Neuronal stem cell (in vitro differentiated cells): Measurements from ENCODE around the gene TIGAR.

Experiments
- DNase-seq: peaks from one replicate; pipeline ENCODE4 v3.0.0-alpha.2; 2013; ENCODE audit warnings: low spot score
- H2AFZ ChIP-seq: one replicate; pipeline ENCODE4 v1.6.1; 2013; ENCODE audit warnings: mild to moderate bottlenecking, low read length, inconsistent platforms
- H2AK5ac ChIP-seq: 2 replicates; pipeline ENCODE4 v1.6.1; 2013; ENCODE audit warnings: low read depth, mild to moderate bottlenecking, inconsistent platforms, low read length, moderate library complexity, mixed read lengths
- H2BK120ac ChIP-seq: 2 replicates; pipeline ENCODE4 v1.6.1; 2013; ENCODE audit warnings: low read depth, mild to moderate bottlenecking, inconsistent platforms, low read length, moderate library complexity, mixed read lengths
- H2BK12ac ChIP-seq: one replicate; pipeline ENCODE4 v1.6.1; 2013; ENCODE audit warnings: low read length, inconsistent platforms
- H2BK15ac ChIP-seq: 2 replicates; pipeline ENCODE4 v1.6.1; 2013; ENCODE audit warnings: mild to moderate bottlenecking, low read length, inconsistent platforms, mixed read lengths
- H2BK5ac ChIP-seq: one replicate; pipeline ENCODE4 v1.6.1; 2013; ENCODE audit warnings: inconsistent platforms, mild to moderate bottlenecking, low read length, moderate library complexity
- H3K14ac ChIP-seq: one replicate; pipeline ENCODE4 v1.6.1; 2013; ENCODE audit warnings: low read length, inconsistent platforms
- H3K18ac ChIP-seq: 2 replicates; pipeline ENCODE4 v1.6.1; 2013; ENCODE audit warnings: low read length, inconsistent platforms
- H3K23ac ChIP-seq: 2 replicates; pipeline ENCODE4 v1.6.1; 2013; ENCODE audit warnings: low read depth, mild to moderate bottlenecking, mixed read lengths, low read length, inconsistent platforms; ENCODE audit not compliant: poor library complexity
- H3K27ac ChIP-seq: replicated peaks from 3 replicates; pipeline ENCODE4 v1.5.1; 2013; ENCODE audit warnings: low read length, inconsistent platforms
- H3K27me3 ChIP-seq, 3 experiments: 2 replicates each; pipeline ENCODE4 v1.6.1; 2013; ENCODE audit warnings: low read length in 3 of 3, mild to moderate bottlenecking in 2 of 3, inconsistent platforms in 1 of 3, low read depth in 1 of 3, mixed read lengths in 1 of 3, moderate library complexity in 1 of 3; ENCODE audit not compliant: control insufficient read depth in 3 of 3, insufficient read depth in 3 of 3
- H3K36me3 ChIP-seq, 2 donors: replicated peaks in 1 of 2; 2 replicates each; pipeline ENCODE4 v1.6.1; 2013; ENCODE audit warnings: low read length in 2 of 2; ENCODE audit not compliant: control insufficient read depth in 2 of 2, insufficient read depth in 2 of 2
- H3K4ac ChIP-seq: 2 replicates; pipeline ENCODE4 v1.6.1; 2013; ENCODE audit warnings: inconsistent platforms, mild to moderate bottlenecking, low read length, moderate library complexity
- H3K4me1 ChIP-seq, 2 donors: 1 replicate in 1 of 2; 2 replicates in 1 of 2; pipeline ENCODE4 v1.6.1; 2013; ENCODE audit warnings: low read length in 2 of 2, low read depth in 1 of 2; ENCODE audit not compliant: control insufficient read depth in 2 of 2, insufficient read depth in 1 of 2
- H3K4me2 ChIP-seq: one replicate; pipeline ENCODE4 v1.6.1; 2013; ENCODE audit warnings: mild to moderate bottlenecking, low read length, inconsistent platforms; ENCODE audit not compliant: insufficient read depth, poor library complexity, severe bottlenecking
- H3K4me3 ChIP-seq, 2 donors: 2 replicates each; pipeline ENCODE4 v1.5.1; 2013; ENCODE audit warnings: low read length in 2 of 2, mild to moderate bottlenecking in 2 of 2, inconsistent platforms in 1 of 2, moderate library complexity in 1 of 2
- H3K79me1 ChIP-seq: one replicate; pipeline ENCODE4 v1.6.1; 2013; ENCODE audit warnings: low read depth, mild to moderate bottlenecking, inconsistent platforms, low read length, moderate library complexity
- H3K9ac ChIP-seq: one replicate; pipeline ENCODE4 v1.6.1; 2013; ENCODE audit warnings: mild to moderate bottlenecking, low read depth, low read length, inconsistent platforms; ENCODE audit not compliant: poor library complexity
- H3K9me3 ChIP-seq, 2 donors: replicated peaks in 1 of 2; 2 replicates each; pipeline versions ENCODE3 to v1.6.1; 2013; ENCODE audit warnings: low read length in 2 of 2, mild to moderate bottlenecking in 2 of 2, inconsistent platforms in 1 of 2, low read depth in 1 of 2, mixed read lengths in 1 of 2, moderate library complexity in 1 of 2; ENCODE audit not compliant: control insufficient read depth in 2 of 2, insufficient read depth in 1 of 2
- H4K8ac ChIP-seq: one replicate; pipeline ENCODE4 v1.6.1; 2013; ENCODE audit warnings: low read depth, mild to moderate bottlenecking, inconsistent platforms, low read length, moderate library complexity
- H4K91ac ChIP-seq: one replicate; pipeline ENCODE4 v1.6.1; 2013; ENCODE audit warnings: low read length, low read depth, mild to moderate bottlenecking, inconsistent platforms; ENCODE audit not compliant: poor library complexity
- WGBS, 2 donors: extraction: QIAGEN DNeasy Blood & Tissue Kit; methylation state at CpG; one replicate each; pipeline ENCODE4 v1.1.7; 2013; ENCODE audit warnings: missing lambda C conversion rate in 2 of 2, mixed read lengths in 1 of 2; ENCODE audit not compliant: insufficient read length in 2 of 2, insufficient replicate concordance in 1 of 2; ENCODE audit errors: extremely low coverage in 2 of 2; 5-methylcytosine and 5-hydroxymethylcytosine counted together

The TIGAR gene

GRCh38 chr12:4284306-4284705 is 36.7 kb upstream of the TIGAR start:
- Histone ChIP-seq H3K4me2 (no peak overlapping the region), H2BK15ac (no peak overlapping the region), H3K23ac (no peak overlapping the region), H2BK120ac (no peak overlapping the region), H3K9me3 (no peaks in the 10 kb centered on the region), H2BK5ac (no peak overlapping the region), H4K91ac (no peak overlapping the region), H3K36me3 (peaks cover 74 to 100% of the 10 kb centered on the region in 2 donors), H3K4me3 (no peak overlapping the region), H3K27me3 (no peaks in the 10 kb centered on the region), H2BK12ac (no peak overlapping the region), H3K27ac (no peak overlapping the region), H2AK5ac (no peak overlapping the region), H3K18ac (no peak overlapping the region), H2AFZ (no peak overlapping the region), H3K14ac (no peak overlapping the region), H3K9ac (no peak overlapping the region), H3K79me1 (peaks cover 12% of the 10 kb centered on the region), H3K4me1 (peaks cover 46 to 51% of the 10 kb centered on the region in 2 donors), H3K4ac (no peak overlapping the region), H4K8ac (no peak overlapping the region)
- no peak for DNase-seq
- WGBS, 2 donors = no CpG with 5 or more reads among the region's 4 CpGs

- H2BK120ac ChIP-seq = no peak overlapping the region
- DNase-seq = no peak
- H3K9me3 ChIP-seq = no peaks in the 10 kb centered on the region
- no peak overlapping the region for H2BK12ac ChIP-seq
- no peaks in the 10 kb centered on the region for H3K27me3 ChIP-seq
- H4K8ac ChIP-seq = no peak overlapping the region
- H2AFZ ChIP-seq = no peak overlapping the region
- peak overlapping the region; percentile 38 for H3K9ac ChIP-seq
- H3K27ac ChIP-seq = no peak overlapping the region
- peaks cover 42 to 48% of the 10 kb centered on the region in 2 donors for H3K4me1 ChIP-seq
- H3K4me3 ChIP-seq = no peak overlapping the region
- H3K4ac ChIP-seq = no peak overlapping the region
- WGBS, 2 donors = no CpG with 5 or more reads among the region's 8 CpGs
- peaks cover 68 to 100% of the 10 kb centered on the region in 2 donors for H3K36me3 ChIP-seq
- H3K14ac ChIP-seq = no peak overlapping the region
- H3K4me2 ChIP-seq = no peak overlapping the region
- H4K91ac ChIP-seq = no peak overlapping the region
- H3K18ac ChIP-seq = no peak overlapping the region
- no peak overlapping the region for H2AK5ac ChIP-seq
- no peak overlapping the region for H2BK5ac ChIP-seq
- peaks cover 11% of the 10 kb centered on the region for H3K79me1 ChIP-seq
- no peak overlapping the region for H2BK15ac ChIP-seq
- H3K23ac ChIP-seq = no peak overlapping the region
Observed at GRCh38 chr12:4285070-4285469, 35.9 kb upstream of the TIGAR start.

DNA sequence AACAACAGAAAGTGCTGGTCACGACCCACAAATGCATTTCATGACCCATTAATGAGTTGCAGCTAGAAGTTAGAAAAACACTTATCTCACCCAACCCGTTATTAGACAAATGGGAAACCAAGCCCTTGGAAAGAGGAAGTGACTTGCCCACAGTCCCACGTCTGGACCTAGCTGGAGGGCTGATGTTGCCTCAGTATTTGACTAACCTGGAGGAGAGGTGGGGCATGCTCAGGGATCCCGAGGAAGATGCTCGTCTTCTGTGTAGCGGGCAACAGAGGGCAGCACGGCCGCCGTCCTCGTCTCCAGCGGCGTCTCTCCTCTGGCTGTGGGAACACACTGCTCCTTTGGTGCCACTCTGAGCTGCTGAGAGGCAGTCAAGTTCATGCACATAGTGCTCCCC is 34.8 kb upstream of the TIGAR start:
- Histone ChIP-seq H2BK120ac (no peak overlapping the region), H3K18ac (no peak overlapping the region), H4K8ac (no peak overlapping the region), H3K27me3 (no peaks in the 10 kb centered on the region), H3K79me1 (peaks cover 11% of the 10 kb centered on the region), H3K9me3 (no peaks in the 10 kb centered on the region), H4K91ac (no peak overlapping the region), H2AFZ (no peak overlapping the region), H2BK12ac (no peak overlapping the region), H2AK5ac (no peak overlapping the region), H3K4me1 (peaks cover 33 to 44% of the 10 kb centered on the region in 2 donors), H3K4me3 (no peak overlapping the region), H3K36me3 (peaks cover 70 to 100% of the 10 kb centered on the region in 2 donors), H3K9ac (peak overlapping the region; percentile 60), H3K23ac (no peak overlapping the region), H3K27ac (no peak overlapping the region), H2BK15ac (no peak overlapping the region), H3K4me2 (no peak overlapping the region), H2BK5ac (no peak overlapping the region), H3K14ac (no peak overlapping the region), H3K4ac (no peak overlapping the region)
- no CpG with 5 or more reads among the region's 12 CpGs for WGBS, 2 donors
- DNase-seq = no peak

DNA sequence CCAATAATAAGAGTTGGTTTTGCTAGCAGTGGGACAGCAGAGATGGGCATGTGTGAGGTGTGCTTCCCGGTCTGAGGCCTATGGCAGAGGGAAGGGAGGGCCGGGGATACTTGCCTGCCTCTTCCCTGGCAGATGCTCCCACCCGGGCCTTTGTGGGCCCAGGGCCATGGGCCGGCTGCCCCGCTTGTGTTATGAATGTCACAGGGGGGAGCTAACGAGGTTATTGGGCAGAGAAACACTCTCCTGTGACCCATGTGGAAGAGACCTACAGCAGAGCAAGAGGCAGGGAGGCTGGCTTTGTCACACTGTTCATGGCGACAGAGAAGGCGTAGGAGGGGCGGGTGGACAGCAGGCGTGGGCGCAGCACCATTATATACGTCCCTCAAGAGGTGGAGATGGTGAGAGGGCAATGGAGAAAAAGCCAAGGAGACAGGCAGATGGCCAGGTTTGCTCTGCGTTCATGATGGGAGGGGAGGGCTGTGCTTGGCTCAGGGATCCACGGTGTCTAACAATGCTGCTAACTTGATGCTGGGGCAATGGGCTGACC is 34.2 kb upstream of the TIGAR start:
- Histone ChIP-seq H3K14ac (no peak overlapping the region), H2AFZ (no peak overlapping the region), H2BK12ac (no peak overlapping the region), H3K23ac (no peak overlapping the region), H3K36me3 (peaks cover 69 to 100% of the 10 kb centered on the region in 2 donors), H3K18ac (no peak overlapping the region), H3K4ac (no peak overlapping the region), H3K27ac (no peak overlapping the region), H2BK15ac (no peak overlapping the region), H2AK5ac (no peak overlapping the region), H4K91ac (no peak overlapping the region), H3K4me2 (no peak overlapping the region), H2BK120ac (no peak overlapping the region), H4K8ac (no peak overlapping the region), H3K27me3 (no peaks in the 10 kb centered on the region), H3K79me1 (peaks cover 6% of the 10 kb centered on the region), H3K9me3 (no peaks in the 10 kb centered on the region), H3K4me1 (peaks cover 34 to 46% of the 10 kb centered on the region in 2 donors), H3K9ac (no peak overlapping the region), H3K4me3 (no peak overlapping the region), H2BK5ac (no peak overlapping the region)
- DNase-seq = no peak
- WGBS, 2 donors = no CpG with 5 or more reads among the region's 14 CpGs
